BLaER1 treated with 17β-estradiol and CSF1 and Interleukin-3, amounts not matched to agents 10 nM and 100 nM (cell line): ENCODE data around the gene CEP43.

Source experiments
- H3K27ac ChIP-seq, 11 experiments: shearing (Covaris generic); formaldehyde crosslinking; 2 replicates each; pipeline ENCODE4 v1.8.1; 2022
- H3K27me3 ChIP-seq, 11 experiments: shearing (Covaris generic); formaldehyde crosslinking; 2 replicates each; pipeline ENCODE4 v1.8.1; 2022
- H3K36me3 ChIP-seq, 11 experiments: shearing (Covaris generic); formaldehyde crosslinking; 2 replicates each; pipeline ENCODE4 v1.8.1; 2022
- H3K4me1 ChIP-seq, 10 experiments: shearing (Covaris generic); formaldehyde crosslinking; 2 replicates each; pipeline ENCODE4 v1.8.1; 2022
- H3K4me2 ChIP-seq, 11 experiments: shearing (Covaris generic); formaldehyde crosslinking; 2 replicates each; pipeline ENCODE4 v1.8.1; 2022
- H3K4me3 ChIP-seq, 10 experiments: shearing (Covaris generic); formaldehyde crosslinking; 2 replicates each; pipeline ENCODE4 v1.8.1; 2022
- H3K9ac ChIP-seq, 11 experiments: shearing (Covaris generic); formaldehyde crosslinking; 2 replicates each; pipeline ENCODE4 v1.8.1; 2022
- H3K9me3 ChIP-seq, 11 experiments: shearing (Covaris generic); formaldehyde crosslinking; replicated peaks in 1 of 11; 2 replicates each; pipeline ENCODE4 v1.8.1; 2022
- H4K20me1 ChIP-seq, 11 experiments: shearing (Covaris generic); formaldehyde crosslinking; 2 replicates each; pipeline ENCODE4 v1.8.1; 2022
- Cebpa-rat ChIP-seq, 11 experiments: shearing (Covaris generic); IDR thresholded peaks; 2 replicates each; pipeline ENCODE4 v1.8.1; 2022

Gene CEP43

GRCh38 chr6:167044696-167045095 is 45.5 kb downstream of the CEP43 start:
- Histone ChIP-seq H3K9ac (no peak overlapping the region), H3K4me1 (peaks cover 28 to 41% (median 32%) of the 10 kb centered on the region in 10 experiments), H4K20me1 (no peaks in the 10 kb centered on the region), H3K27me3 (no peaks in the 10 kb centered on the region), H3K36me3 (peaks cover 6 to 38% (median 23%) of the 10 kb centered on the region in 11 experiments; a peak in 20 of 22 replicates), H3K4me2 (no peak overlapping the region), H3K4me3 (no peak overlapping the region), H3K9me3 (no peaks in the 10 kb centered on the region), H3K27ac (no peak overlapping the region)
- no peak for TF ChIP-seq Cebpa-rat (IDR thresholded peaks at IDR 0.05)

GRCh38 chr6:167045828-167046580 is 46.8 kb downstream of the CEP43 start:
- H3K4me3 ChIP-seq: no peak overlapping the region
- H3K36me3 ChIP-seq: peaks cover 0 to 25% (median 13%) of the 10 kb centered on the region in 11 experiments; a peak in 11 of 22 replicates
- peak overlapping the region in 1 of 11 experiments; percentile 41; a peak in 1 of 22 replicates for H3K27ac ChIP-seq
- no peaks in the 10 kb centered on the region for H3K27me3 ChIP-seq
- no peaks in the 10 kb centered on the region for H3K9me3 ChIP-seq
- no peak overlapping the region for H3K9ac ChIP-seq
- no peak for TF ChIP-seq Cebpa-rat (IDR thresholded peaks at IDR 0.05)
- peak overlapping the region; percentile 62 to 92 (median 75); a peak in 21 of 22 replicates for H3K4me2 ChIP-seq
- H4K20me1 ChIP-seq: no peaks in the 10 kb centered on the region
- H3K4me1 ChIP-seq: peaks cover 27 to 40% (median 31%) of the 10 kb centered on the region in 10 experiments

- Histone ChIP-seq H3K4me2 (peak overlapping the region; percentile 62 to 92 (median 75)), H3K9me3 (no peaks in the 10 kb centered on the region), H3K4me3 (peak overlapping the region in 1 of 10 experiments; percentile 19; a peak in 1 of 20 replicates), H3K4me1 (peaks cover 20 to 30% (median 23%) of the 10 kb centered on the region in 10 experiments), H3K36me3 (peaks cover 0 to 18% (median 11%) of the 10 kb centered on the region in 11 experiments; a peak in 10 of 22 replicates), H3K27me3 (no peaks in the 10 kb centered on the region), H4K20me1 (no peaks in the 10 kb centered on the region), H3K27ac (peak overlapping the region in 10 of 11 experiments; percentile 32 to 71 (median 47); a peak in 19 of 22 replicates), H3K9ac (peak overlapping the region in 8 of 11 experiments; percentile 29 to 58 (median 42); a peak in 13 of 22 replicates)
- no peak for TF ChIP-seq Cebpa-rat (IDR thresholded peaks at IDR 0.05)
Measured at GRCh38 chr6:167046861-167047495, 47.8 kb downstream of the CEP43 start.

- no peaks in the 10 kb centered on the region for H4K20me1 ChIP-seq
- peaks cover 20 to 27% (median 22%) of the 10 kb centered on the region in 10 experiments for H3K4me1 ChIP-seq
- peak overlapping the region in 7 of 10 experiments; percentile 3 to 42 (median 14); a peak in 7 of 20 replicates for H3K4me3 ChIP-seq
- H3K9ac ChIP-seq: peak overlapping the region; percentile 29 to 58 (median 39); a peak in 19 of 22 replicates
- peaks cover 0 to 14% (median 6%) of the 10 kb centered on the region in 11 experiments; a peak in 9 of 22 replicates for H3K36me3 ChIP-seq
- H3K4me2 ChIP-seq: peak overlapping the region; percentile 62 to 92 (median 75)
- peak in 1 of 11 experiments; percentile 34; a peak in 1 of 22 replicates for TF ChIP-seq Cebpa-rat (IDR thresholded peaks at IDR 0.05)
- no peaks in the 10 kb centered on the region for H3K27me3 ChIP-seq
- H3K27ac ChIP-seq: peak overlapping the region in 10 of 11 experiments; percentile 32 to 71 (median 48); a peak in 20 of 22 replicates
- no peaks in the 10 kb centered on the region for H3K9me3 ChIP-seq
Measured at GRCh38 chr6:167047554-167047953, 48.4 kb downstream of the CEP43 start.
